ENCODE data around the gene PRKCA. TPM values are rescaled to one million over a fixed set of nuclear protein-coding genes. Genes with fewer than 3 reads are reported as not detected.

The PRKCA gene
- total and polyA plus RNA-seq, 10 of the 15 experiments (the other 5 are each of a cell fraction or from before 2014, with no cell fraction given) = 0.11 to 14.6 (median 0.72) TPM

DNA sequence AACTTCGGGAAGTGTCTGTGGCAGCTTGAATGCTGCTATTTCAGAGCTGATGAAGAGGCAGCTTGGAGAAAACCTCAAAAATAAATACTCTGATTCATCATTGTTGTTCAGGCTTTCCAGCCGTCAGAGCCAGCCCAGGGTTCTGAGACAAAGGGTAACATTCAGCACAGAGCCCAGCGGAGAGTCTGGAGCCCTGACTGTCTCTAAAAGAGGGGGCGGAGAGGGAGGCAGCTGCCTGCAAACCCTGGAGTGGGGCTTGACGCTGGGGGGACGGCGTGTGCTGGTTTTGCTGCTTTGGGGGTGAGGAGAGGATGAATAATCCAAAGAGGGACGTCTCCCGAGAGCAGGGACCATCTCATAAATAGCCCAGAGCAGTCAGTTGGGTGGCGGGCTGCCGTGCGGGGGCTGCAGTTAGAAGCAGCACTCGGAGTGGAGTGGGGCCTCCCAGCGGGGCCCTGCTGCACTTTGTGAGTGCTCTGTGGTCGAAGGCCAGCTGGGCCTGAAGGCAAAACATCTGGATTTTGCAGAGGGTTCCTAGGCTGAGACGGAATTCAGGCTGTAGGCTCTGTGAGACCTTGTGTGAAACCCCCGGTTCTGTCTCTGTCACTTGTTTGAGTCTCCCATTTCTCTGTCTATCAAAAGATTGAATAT, 237.8 kb downstream of the PRKCA start:
- no peaks in the 10 kb centered on the region for H3K79me2 ChIP-seq (ENCODE audit: control insufficient read depth, insufficient read depth, low read length)
- CTCF ChIA-PET = interaction anchor here (0.9 to 2.6 kb wide), 4 partner anchors 27 to 174 kb away, joined by 3 to 8 read pairs (median 6); no protein-coding TSS in a partner anchor
- no peaks in the 10 kb centered on the region for H3K36me3 ChIP-seq (ENCODE audit: control insufficient read depth in 2 of 2, insufficient read depth in 2 of 2, low read length in 1 of 2)
- ATAC-seq = no peak
- POLR2A ChIA-PET = no interaction called here
- no peak overlapping the region for H2AFZ ChIP-seq (ENCODE audit: control insufficient read depth, low read depth, low read length)
- no TSS peak for BruUV-seq (replicated peaks)
- H3K4me2 ChIP-seq (ENCODE audit: control insufficient read depth, insufficient read depth) = no peak overlapping the region
- no peaks in the 10 kb centered on the region for H4K20me1 ChIP-seq (ENCODE audit: control insufficient read depth, insufficient read depth)
- FAIRE-seq = no peak
- intact Hi-C loops (cut with micrococcal nuclease; ENCODE audit: unreplicated experiment) (loop anchor here (5.0 kb wide), 2 partner anchors 73 to 172 kb away; no protein-coding TSS in a partner anchor), in situ Hi-C loops (cut with MboI) (no loop called here)
- TF ChIP-seq, protein P1, sequence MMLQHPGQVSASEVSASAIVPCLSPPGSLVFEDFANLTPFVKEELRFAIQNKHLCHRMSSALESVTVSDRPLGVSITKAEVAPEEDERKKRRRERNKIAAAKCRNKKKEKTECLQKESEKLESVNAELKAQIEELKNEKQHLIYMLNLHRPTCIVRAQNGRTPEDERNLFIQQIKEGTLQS (IDR thresholded peaks at IDR 0.05; ENCODE audit: borderline replicate concordance, extremely low read depth, low read depth, low read length) = no peak
- TF ChIP-seq NR2C1 (IDR thresholded peaks at IDR 0.05) = no peak
- no peak for TF ChIP-seq MTA3 (IDR thresholded peaks at IDR 0.05; ENCODE audit: borderline replicate concordance, low read length)
- TF ChIP-seq, protein P2, sequence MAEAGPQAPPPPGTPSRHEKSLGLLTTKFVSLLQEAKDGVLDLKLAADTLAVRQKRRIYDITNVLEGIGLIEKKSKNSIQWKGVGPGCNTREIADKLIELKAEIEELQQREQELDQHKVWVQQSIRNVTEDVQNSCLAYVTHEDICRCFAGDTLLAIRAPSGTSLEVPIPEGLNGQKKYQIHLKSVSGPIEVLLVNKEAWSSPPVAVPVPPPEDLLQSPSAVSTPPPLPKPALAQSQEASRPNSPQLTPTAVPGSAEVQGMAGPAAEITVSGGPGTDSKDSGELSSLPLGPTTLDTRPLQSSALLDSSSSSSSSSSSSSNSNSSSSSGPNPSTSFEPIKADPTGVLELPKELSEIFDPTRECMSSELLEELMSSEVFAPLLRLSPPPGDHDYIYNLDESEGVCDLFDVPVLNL (IDR thresholded peaks at IDR 0.05; ENCODE audit: low read depth, low read length) = no peak
- DNase-seq (ENCODE audit: low read depth, low spot score) = no peak
- H3K4me3 ChIP-seq = no peak overlapping the region
- H3K27ac ChIP-seq (ENCODE audit: control insufficient read depth, insufficient read depth) = no peak overlapping the region
- 40% methylated on average over 17 of the region's 17 CpGs for WGBS (ENCODE audit: insufficient coverage, insufficient replicate concordance, low lambda C conversion rate, missing lambda C conversion rate)
- no peak overlapping the region for H3K9ac ChIP-seq (ENCODE audit: control insufficient read depth, insufficient read depth, low read length)
- H3K27me3 ChIP-seq (replicated peaks in 1 of 2; ENCODE audit: control insufficient read depth in 2 of 2, insufficient read depth in 2 of 2, low read length in 1 of 2) = no peaks in the 10 kb centered on the region
- RAD21 ChIA-PET (ENCODE audit: unreplicated experiment) = interaction anchor here (2.0 to 3.1 kb wide), 2 partner anchors 111 to 173 kb away, joined by 4 to 21 read pairs; no protein-coding TSS in a partner anchor
- peaks cover 9% of the 10 kb centered on the region for H3K4me1 ChIP-seq (ENCODE audit: control insufficient read depth, insufficient read depth, low read length)
- SMC1A ChIA-PET (ENCODE audit: uncharacterized antibody, unreplicated experiment) = interaction anchor here (0.7 to 4.3 kb wide), 7 partner anchors 17 to 284 kb away, joined by 3 to 24 read pairs (median 5); no protein-coding TSS in a partner anchor
- no peaks in the 10 kb centered on the region for H3K9me3 ChIP-seq (replicated peaks; ENCODE audit: control insufficient read depth, insufficient read depth, low read length)

Data from GM12878 (cell line).